ENCODE data around the gene MIER1.
A peak's percentile ranks its signal among the peaks of the same experiment; 100 is the strongest.
"Not testable (repeated sequence)": the region's sequence is repeated elsewhere in the genome, so short reads cannot be mapped to it uniquely, and the experiment has no call there.

MIER1 gene

DNA sequence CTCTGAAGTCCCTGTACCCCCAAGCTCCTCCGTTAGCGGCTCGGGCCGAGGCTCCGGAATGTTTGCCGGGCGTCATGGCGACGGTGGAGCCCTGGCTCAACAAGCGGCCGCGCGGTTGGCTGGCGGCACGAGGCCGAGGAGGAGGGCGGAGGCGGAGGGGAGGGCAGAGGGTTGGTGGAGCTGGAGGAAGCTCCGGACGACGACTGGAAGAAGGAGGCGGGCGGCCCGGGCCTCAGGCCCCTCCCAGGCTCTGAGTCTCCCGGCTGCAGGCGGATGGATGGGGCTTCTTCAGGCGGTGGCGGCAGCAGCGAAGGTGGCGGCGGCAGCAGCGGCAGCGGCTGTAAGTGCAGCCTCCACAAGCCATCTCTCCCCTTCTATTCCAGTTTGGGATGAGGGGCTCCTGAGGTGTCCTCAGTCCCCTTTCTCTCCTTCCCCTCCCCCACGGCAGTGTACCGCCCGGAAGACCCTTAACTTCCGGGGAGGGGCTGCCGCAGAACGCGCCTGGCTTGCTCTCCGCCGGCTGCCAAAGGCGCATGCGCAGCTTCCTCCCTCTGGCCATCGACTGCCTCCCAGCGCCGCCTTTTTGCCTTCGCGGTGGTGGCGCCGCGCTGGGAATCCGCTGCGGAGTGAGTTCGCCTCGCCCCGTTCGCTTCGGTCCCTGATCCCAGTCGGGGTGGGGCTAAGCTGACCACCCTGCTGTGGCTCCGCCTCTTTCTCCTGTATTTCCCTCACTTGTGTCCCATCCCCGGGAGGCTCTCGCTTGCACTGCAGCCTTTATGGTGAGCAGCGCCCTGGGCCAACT, at the start of gene MIER1, which contains the start of gene DNAI4:
MIER1 (plus strand) TSS at position 235 of the 802 bp plus-strand sequence; CDS start at position 274, 39 bp downstream.
DNAI4 (minus strand) TSS at position 101 of the 802 bp plus-strand sequence; CDS start at position 76, 25 bp downstream.
- peak; percentile 99 for DNase-seq

DNA sequence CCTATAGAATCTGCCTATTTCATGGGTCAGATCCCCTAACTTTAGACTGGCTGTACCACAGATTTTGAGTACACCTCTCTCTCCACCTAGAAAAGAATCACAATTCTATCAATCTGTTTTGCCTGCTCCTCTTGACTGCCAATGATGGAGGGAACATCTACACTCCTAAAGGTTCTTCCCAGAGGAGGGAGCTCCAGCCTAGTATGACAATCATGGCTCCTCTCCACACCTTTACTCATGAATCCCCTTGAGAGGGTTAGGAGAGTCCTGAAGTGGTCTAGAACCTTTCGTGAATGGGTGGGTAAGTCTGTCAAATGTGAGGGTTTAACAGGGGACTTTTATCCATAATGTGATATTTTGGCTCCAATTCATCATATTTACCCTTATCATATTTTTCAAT, 48.1 kb upstream of the MIER1 start:
- DNase-seq: no peak

DNA sequence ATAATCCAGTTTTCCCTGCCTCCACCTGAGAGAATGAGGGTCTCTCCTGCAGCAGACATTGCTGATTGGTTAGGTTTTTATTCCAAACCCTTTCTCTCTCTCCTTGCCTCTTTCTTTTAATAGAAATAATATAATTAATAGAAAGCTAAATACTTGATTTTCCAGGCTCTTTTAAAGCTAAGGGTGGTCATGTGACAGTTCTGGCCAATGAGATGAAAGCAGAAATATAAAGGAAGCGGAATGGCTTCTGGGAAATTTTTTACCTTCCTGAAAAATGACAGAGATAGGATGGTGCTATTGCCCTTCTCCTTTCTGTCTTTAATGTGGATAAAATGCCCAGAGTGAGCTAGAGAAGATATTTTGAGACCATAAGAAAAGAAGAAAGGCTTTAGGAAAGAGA, 35.8 kb upstream of the MIER1 start:
- DNase-seq: no peak

DNA sequence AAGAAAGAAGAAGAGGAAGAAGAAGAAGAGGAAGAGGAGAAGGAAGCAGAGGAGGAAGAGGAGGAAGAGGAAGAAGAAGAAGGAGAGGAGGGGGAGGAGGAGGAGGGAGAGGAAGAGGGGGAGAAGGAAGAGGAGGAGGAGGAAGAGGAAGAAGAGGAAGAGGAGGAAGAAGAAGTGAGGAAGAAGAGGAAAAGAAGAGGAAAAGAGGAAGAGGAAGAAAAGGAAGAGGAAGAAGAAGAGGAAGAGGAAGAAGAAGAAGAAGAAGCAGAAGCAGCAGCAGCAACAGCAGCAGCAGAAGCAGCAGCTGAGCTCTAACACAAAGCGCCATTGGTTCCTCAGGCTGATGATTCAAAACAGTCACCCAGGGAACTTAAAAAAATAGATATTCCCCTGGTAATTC, 34.2 kb upstream of the MIER1 start:
- no peak for DNase-seq

DNA sequence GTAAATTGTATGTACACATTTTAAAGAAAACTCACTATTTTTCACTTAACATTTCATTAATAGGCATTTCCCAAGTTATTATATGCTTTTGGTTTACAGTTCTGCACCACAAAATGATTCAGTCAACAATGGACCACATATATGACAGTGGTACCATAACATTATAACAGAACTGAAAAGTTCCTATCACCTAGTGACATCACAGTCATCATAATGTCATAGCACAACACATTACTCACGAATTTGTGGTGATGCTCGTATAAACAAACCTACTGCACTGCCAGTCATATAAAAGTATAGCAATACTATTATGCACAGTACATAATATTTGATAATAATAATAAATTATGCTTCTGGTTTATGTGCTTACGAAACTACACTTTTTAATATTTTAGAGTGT, 31.1 kb upstream of the MIER1 start:
- no peak for DNase-seq

DNA sequence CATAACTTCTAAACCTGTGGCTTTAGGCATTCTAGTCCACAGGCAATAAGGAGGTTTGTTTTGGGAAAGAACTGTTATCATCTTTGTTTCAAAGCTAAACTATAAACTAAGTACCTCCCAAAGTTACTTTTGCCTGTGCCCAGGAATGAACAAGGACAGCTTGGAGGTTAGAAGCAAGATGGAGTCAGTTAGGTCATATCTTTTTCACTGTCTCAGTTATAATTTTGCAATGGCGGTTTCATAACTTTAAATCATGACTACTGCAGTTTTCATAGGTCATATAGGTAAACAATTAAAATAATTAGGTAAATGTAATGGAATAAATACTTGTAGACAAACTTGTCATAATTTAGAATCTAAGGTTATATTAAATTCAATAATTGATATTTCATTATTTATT, 9.6 kb upstream of the MIER1 start:
- DNase-seq: not testable (repeated sequence)

DNA sequence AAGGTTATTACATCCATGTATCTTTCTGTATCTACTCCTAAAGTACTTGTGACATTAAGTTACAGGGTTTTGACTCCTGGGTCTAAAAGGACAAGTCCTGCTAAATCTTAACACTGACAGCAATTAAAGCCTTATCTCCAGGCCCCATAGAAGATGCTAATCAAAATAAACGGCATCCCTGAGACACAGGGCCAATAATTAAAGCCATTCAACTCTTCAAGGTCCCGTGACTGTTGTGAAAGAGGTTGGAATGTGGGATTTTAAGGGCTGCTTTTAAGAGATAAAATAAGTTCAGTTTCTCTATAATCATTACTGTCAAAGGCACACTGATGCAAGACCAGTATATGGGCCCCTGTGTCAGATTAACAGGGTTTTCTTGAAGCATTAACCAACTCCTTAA, 8.5 kb upstream of the MIER1 start:
- no peak for DNase-seq

DNA sequence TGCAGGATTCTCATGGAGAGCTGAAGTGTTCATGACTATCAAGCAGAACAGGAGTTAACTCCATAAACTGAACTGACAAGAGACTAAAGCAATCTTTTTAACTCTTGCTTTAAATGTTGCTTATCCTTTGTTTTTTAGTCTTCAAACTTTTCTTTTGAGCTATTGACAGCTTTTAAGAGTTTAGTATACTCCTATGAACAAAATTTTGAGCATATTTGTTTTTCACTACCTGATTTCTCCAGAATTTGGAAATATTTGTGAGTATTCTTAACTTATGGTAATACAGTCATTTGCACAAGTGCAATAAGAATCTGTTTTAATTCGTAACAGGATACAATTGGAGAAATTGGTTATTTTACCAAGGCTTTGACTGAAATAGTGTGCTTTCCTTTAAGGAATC, 7.3 kb upstream of the MIER1 start:
- DNase-seq: no peak

DNA sequence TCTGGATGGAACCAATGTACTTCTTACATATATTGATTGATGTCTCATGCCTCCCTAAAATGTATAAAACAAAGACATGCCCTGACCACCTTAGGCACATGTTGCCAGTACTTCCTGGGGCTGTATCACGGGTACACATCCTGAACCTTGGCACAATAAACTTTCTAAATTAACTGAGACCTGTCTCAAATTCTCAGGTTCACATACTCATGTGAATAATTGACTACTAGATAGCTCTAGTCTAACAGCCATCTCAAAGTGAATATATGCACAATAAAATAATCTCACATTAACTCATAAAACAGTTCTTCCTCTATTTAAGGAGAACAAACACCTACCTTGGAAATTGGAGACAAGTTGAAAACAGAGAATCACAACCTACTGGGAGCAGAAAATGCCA, 5.7 kb upstream of the MIER1 start:
- DNase-seq: no peak

DNA sequence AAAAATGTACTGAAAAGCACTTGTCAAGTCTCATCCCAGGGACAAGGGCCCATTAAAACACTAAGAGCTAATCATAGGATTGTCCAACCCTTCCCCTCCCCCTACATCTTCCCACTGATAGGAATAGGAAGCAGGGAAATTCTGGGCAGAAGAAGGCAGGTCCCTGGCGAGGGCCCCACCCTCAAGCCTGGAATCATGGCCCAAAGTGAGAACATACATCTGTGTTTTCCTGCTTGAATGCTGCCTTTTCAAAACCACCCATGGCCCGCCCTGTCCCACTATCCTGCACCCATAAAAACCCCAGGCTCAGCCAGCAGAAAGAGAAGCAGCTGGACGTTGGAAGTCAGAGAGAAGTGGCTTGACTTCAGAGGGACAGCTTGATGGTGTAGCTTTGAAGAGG, 5.0 kb upstream of the MIER1 start:
- no peak for DNase-seq

DNA sequence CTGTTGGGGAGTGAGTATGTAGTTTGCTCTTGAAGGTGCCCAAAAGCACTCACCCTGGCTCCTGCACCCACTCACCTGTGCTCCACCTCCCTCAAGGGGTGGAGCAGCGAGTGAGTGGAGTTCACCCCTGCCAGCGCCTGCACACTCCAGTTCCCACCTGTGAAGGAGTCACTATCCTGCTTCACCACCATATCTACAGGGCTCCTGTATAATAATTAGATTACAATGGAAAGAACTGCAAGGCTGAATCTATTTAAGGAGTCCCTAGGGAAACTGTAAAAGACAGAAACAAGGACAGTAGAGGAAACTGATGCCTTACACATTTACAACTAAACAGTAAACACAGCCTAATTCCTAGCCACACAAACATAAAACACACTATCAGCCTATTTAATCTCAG, 4.2 kb upstream of the MIER1 start:
- no peak for DNase-seq

DNA sequence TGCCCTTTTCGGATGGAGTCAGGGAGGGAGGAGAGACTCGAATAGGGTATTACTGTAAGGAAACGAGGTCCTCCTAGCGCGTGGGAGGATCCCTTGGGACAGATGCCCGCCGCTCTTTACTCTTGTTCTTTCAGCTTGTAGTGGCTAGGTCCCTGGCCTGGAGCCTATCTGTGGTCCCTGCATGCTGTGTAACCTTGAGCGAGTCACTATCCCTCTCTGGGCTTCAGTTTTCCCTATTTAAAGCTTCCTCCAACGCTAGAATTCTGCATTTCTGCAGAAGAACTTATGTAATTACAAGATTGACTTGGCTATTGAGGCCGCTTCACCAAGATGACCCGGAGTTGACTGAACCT, 744 bp downstream of the MIER1 start:
- DNase-seq: no peak

DNA sequence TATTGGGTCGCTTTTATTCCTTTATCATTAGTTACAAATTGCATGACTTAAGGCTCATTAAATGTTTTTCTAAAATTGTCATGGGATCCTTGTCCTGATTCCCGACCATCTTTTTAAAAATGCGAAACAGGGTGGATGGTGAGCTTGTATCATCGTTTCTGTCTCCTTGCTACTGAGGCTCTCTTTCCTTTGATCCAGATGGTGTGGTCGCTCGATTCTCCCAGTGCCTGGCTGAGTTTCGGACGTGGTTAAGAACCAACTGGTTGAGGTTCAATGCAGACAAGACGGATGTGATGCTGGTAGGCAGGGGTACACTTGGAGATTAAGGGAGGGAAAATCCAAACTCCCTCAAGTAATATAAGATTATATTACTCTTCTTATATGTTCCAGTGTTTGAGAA, 1.2 kb downstream of the MIER1 start:
- no peak for DNase-seq

DNA sequence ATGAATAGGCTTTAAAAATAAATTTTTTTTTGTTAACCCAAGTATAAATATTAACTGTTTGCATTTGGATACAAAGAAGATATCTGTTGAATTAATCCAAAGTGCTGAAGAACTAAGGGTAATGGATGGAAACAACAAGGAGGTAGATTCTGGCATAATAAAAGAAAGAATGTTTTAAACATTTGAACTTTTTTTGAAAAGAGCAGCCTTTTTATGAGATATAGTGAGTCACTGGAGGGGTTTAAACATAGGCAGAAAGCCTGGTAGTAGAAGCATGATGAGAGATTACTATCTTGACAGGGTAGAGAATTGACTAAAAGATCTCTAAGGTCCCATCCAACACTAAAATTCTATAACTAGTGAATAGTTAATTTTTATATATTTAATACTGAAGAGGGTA, 2.7 kb downstream of the MIER1 start:
- no peak for DNase-seq

DNA sequence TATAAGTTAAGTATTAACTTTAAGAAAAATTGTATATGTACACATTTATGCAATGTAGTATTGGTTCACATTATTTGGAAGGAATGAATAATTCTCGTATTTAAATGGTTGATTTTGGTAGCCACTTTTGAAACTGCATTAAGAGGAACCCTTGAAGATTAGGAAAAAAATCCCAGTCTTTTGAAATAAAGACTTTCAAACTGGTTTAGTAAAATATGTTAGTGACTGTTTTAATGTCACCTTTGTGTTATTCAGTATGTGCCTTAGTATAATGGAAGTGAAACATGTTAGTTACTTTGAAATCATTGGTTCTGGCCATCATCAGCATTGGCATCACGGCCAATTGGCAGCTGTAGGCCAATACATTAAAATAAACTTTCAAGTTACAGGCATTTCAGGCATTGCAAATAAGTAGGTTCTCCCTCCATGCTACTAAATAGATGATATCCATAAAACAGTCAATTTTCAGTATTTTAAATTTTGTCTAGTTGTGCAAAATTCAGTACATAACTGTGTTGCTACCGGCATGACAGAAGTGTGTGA, 4.4 kb downstream of the MIER1 start:
- no peak for DNase-seq

DNA sequence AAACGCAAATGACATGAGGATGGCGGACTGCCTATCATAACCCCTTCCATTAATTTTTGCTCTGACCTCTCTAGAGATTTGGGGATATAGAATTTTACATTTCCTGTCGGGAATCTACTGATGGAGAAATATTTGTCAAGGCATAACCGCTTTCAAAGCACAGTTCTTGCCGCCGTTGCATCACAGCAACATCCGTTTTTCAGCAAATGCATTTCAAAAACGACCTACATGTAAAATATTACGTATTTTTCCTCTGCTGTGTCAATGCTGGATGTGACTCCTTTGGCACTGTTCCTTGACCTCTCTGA, 4.9 kb downstream of the MIER1 start:
- no peak for DNase-seq

DNA sequence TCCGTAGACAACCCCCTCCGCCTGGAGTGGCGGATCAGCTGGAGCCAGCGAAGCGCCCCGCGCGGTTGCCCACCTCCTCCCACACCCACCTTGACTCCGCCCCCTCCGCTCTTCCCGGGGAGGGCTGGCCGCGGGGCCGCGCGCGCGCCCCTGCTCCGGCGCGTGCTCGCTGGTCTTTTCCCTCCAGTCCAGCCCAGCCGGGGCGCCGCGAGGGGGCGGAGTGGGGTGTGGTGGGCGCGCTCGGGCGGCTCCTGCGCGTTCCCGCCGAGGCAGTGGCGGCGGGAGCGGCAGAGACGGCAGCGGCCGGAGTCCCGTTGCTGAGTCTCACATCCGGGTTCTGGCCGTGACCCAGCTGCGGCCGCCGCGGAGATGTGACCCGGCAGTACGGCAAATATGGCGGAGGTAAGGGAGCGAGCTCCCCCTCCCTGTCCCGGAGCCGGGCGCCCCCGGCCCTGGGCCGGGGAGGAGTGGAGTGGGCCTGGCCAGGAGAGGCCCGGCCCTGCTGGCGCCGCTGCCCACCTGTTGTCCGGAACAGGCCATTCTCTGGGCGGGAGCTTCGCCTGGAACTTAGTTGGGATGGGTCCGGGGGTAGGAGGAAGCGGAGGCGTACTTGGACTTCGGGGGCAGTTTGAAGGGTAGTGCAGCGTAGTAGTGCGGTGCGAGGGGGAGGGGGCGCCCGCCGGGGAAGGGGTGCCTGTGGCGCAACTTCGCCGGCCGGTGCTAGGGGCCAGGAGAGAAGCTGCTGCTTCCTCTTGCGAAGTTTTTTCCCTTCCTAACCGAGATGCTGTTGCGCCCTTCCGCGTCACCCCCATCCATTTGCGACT, 5.4 kb downstream of the MIER1 start:
- peak; percentile 93 for DNase-seq

DNA sequence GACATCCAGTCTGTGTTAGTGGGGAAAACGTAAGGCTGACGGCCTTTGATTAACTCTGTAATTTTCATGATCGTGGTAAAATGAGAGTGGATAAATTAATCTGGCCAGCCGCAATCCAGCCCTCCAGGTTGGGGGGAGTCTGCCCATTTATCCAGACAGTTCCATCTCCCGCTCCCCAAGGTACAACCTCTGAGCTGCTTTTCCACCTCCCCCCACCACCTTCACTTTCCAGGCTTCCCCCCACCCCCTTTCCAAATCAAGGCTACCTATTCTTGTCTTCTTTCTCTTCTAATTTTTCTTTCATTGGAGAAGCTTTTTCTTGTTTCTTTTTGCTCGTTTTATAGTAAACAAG, 6.0 kb downstream of the MIER1 start:
- DNase-seq: no peak

DNA sequence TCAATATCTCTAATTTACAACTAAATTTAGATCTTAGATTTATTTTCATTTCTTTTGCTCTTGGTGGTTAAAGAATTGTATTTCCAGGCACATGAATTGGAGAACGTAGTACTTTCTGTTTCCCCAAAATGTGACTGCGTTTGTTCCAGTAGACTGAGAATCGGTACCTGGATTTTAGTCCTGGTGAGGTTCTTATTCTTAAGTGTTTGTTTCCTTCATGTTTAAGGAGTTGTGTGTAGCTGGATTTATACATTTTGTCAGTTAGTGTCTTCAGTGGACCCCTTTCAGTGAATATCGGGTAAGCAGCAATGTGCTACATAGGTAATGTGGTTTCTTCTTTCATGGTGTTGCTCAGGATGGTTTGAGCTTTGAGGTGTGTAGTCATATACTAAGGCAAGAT, 6.8 kb downstream of the MIER1 start:
- no peak for DNase-seq

DNA sequence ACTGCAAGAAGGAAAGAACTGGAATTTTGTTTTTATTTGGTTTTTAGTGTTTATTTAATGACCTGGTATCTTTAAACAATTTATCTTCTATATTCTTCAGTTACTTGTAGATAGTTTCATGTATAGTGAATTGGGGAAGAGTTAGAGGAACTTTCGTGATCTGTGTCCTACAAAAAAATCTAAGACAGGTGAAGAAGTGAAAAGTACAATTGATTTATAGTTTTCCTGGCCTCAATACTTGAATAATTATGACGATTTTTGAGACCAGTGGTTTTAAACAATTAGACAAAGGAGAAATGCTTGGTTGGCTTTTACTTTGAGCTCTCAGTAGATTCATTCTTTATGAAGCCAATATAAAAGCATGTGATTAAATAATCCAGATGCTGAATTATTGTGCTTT, 7.5 kb downstream of the MIER1 start:
- DNase-seq: no peak

DNA sequence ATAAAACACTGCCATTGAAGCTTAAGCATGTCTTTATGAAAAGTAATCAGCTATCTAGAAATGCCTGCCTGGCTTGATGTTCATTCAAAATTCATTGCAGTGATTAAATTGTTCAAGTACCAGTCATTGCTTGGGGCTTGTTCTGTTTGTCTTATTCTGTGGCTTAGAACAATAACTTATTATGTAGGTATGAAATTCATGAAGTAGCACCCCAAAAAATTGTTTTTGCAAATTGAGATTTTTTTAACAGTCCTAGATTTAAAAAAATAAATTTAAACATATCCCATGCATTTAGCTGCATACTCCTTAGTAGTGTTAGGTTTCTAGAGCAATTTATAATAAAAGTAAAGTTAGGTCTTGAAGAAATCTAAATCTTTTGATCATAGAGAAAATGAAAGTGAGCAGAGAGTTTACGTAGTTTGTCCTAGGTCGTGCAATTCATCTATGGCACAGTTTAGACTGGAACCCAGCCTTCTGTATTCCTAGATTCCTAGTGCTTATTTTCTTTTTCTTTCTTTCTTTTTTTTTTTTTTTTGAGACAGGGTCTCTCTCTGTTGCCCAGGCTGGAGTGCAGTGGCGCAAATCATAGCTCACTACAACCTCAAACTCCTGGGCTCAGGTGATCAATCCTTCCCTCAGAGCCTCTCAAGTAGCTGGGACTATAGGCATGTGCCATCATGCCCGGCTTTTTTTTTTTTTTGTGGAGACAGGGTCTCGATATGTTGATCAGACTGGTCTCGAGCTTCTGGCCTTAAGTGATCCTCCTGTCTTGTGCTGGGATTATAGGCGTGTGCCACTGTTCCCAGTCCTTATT, 9.3 kb downstream of the MIER1 start:
- DNase-seq: no peak

DNA sequence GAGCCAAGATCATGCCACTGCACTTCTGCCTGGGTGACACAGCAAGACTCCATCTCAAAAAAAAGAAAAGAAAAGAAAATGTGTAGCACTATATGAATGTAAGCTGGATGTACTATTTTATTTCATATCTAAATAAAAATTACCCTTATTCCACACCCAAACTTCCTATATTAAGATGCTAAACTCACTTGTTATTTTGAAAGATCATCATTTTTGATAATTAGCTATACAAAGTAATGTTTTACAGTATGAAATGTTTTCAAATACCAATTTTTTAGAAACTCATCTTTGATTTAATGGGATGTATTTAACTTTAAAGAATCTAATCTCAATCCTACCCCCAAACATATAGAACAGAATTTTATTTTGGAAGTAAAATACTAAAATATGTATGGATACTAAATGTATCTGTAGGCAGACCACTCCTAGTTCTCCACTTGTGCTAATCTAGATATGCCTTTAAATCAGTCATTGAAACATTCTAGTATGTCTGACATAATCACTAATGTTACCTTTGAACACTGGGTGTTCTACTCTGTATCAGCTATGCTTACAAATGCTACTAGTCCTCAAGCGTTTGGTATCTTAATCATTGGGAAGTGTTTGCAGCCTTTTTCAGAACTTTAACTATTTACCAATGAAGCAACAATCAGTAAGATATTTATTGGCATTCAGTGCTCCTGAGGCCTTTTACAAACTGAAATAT, 12.9 kb downstream of the MIER1 start:
- no peak for DNase-seq

DNA sequence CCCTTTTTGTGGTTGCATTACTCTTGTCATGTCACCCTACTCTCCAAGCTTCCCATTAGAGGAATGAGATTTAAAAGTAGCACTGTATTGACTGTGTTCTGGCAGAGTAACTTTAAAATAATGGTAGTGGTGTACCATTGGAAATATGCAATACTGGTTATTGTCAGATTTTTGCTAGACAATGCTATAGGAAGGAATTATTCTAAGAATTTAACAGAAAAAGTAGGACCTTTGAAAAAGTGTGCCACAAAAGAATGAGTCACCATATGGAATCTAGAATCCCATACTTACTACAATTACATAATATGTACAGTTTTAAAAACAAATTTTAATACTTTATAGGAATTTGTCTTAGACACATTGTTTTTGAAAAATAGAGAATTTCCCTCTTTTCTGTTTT, 13.8 kb downstream of the MIER1 start:
- peak; percentile 75 for DNase-seq
